Fibroblast of lung (primary cell): ENCODE data around the gene CERS3.

Experiments used
- EZH2 ChIP-seq: IDR thresholded peaks from 2 replicates; pipeline ENCODE4 v1.5.1; 2012; ENCODE audit warnings: low read length, control low read depth, mild to moderate bottlenecking; ENCODE audit errors: missing control alignments
- TF ChIP-seq, protein P1 (sequence below), 2 donors: IDR thresholded peaks in 1 of 2; conservative IDR thresholded peaks in 1 of 2; 1 replicate in 1 of 2; 2 replicates in 1 of 2; pipeline ENCODE4 v1.5.1; 2011 to 2012; ENCODE audit warnings: low read length in 2 of 2, control low read depth in 1 of 2, inconsistent platforms in 1 of 2, low read depth in 1 of 2, mild to moderate bottlenecking in 1 of 2

DNA sequence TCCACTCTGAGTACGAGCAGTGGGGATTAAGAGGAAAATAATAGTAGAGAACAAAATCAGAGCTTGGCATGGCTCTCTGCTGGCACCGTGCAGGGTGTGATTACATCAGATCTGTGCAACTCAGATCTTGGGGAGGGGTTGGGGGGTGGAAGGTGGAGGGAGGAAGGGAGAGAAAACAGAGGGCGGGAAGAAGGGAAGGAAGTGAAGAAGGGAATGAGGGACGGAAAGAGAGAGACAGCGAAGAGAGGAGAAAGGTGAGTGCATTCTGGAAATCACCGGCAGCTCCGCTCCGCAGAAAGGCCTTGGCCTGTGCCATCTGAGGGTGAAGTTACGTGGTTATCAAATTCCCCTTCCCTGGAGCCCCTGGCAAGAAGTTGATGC lies 156.0 kb downstream of the CERS3 start:
- TF ChIP-seq, protein P1, sequence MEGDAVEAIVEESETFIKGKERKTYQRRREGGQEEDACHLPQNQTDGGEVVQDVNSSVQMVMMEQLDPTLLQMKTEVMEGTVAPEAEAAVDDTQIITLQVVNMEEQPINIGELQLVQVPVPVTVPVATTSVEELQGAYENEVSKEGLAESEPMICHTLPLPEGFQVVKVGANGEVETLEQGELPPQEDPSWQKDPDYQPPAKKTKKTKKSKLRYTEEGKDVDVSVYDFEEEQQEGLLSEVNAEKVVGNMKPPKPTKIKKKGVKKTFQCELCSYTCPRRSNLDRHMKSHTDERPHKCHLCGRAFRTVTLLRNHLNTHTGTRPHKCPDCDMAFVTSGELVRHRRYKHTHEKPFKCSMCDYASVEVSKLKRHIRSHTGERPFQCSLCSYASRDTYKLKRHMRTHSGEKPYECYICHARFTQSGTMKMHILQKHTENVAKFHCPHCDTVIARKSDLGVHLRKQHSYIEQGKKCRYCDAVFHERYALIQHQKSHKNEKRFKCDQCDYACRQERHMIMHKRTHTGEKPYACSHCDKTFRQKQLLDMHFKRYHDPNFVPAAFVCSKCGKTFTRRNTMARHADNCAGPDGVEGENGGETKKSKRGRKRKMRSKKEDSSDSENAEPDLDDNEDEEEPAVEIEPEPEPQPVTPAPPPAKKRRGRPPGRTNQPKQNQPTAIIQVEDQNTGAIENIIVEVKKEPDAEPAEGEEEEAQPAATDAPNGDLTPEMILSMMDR (conservative IDR thresholded peaks at IDR 0.05 in 1 of 2, IDR thresholded peaks at IDR 0.05 in 1 of 2; ENCODE audit: low read depth in 1 of 2, low read length in 2 of 2): no peak
- TF ChIP-seq EZH2: no peak
